ENCODE measurements around the gene TPPP3.

Gene TPPP3

DNA sequence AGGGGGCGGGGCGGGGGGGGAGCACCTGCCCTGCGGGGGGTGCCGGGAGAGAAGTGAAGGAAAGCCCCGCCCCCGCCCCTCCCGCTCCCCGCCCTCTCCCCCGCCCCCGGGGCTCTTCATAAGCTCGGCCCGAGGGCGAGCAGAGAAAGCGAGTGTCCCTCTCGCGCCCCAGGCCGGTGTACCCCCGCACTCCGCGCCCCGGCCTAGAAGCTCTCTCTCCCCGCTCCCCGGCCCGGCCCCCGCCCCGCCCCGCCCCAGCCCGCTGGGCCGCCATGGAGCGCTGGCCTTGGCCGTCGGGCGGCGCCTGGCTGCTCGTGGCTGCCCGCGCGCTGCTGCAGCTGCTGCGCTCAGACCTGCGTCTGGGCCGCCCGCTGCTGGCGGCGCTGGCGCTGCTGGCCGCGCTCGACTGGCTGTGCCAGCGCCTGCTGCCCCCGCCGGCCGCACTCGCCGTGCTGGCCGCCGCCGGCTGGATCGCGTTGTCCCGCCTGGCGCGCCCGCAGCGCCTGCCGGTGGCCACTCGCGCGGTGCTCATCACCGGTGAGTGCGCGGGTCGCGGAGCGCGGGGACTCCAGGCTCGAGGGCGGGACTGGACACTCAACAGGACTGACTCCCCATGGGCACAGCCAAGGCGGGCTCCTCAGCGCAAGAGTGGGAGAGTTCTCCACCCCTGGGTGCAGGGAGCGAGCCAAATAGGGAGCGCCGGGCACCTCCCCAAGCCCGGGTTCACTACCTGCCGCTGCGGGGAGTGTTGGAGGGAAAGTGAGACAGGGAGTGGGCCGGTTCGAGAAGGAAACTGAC lies 37.9 kb upstream of the TPPP3 start, which contains the start of gene HSD11B2:
Gene HSD11B2 (plus strand): TSS at position 145 of the 798 bp plus-strand sequence. CDS start 128 bp downstream, at position 273.
- Histone ChIP-seq H3K9me3 (ENCODE audit: insufficient read depth, low read depth, low read length) (no peaks in the 10 kb centered on the region), H3F3A (ENCODE audit: low read depth) (no peaks in the 10 kb centered on the region), H3K4me2 (ENCODE audit: low read depth, low read length, poor library complexity, severe bottlenecking) (no peak within 1 kb of the TSS), H4K20me1 (ENCODE audit: insufficient read depth, low read length, poor library complexity, severe bottlenecking) (no peaks in the 10 kb centered on the region), H3K4me3 (ENCODE audit: low read length, poor library complexity, severe bottlenecking) (no peak within 1 kb of the TSS), H3K9me2 (replicated peaks; ENCODE audit: low read depth, low read length) (no peaks in the 10 kb centered on the region), H2AFZ (ENCODE audit: low read length) (no peak within 1 kb of the TSS), H3K4me1 (ENCODE audit: insufficient read depth, low read length, poor library complexity, severe bottlenecking) (no peaks in the 10 kb centered on the region), H3K9ac (ENCODE audit: low read depth, low read length, poor library complexity, severe bottlenecking) (no peak within 1 kb of the TSS), H3K79me2 (ENCODE audit: insufficient read depth, low read length) (no peaks in the 10 kb centered on the region), H3K27me3 (ENCODE audit: insufficient read depth, low read length, poor library complexity, severe bottlenecking) (no peaks in the 10 kb centered on the region), H3K36me3 (ENCODE audit: insufficient read depth, low read length) (no peaks in the 10 kb centered on the region)
- TF ChIP-seq, protein P1, sequence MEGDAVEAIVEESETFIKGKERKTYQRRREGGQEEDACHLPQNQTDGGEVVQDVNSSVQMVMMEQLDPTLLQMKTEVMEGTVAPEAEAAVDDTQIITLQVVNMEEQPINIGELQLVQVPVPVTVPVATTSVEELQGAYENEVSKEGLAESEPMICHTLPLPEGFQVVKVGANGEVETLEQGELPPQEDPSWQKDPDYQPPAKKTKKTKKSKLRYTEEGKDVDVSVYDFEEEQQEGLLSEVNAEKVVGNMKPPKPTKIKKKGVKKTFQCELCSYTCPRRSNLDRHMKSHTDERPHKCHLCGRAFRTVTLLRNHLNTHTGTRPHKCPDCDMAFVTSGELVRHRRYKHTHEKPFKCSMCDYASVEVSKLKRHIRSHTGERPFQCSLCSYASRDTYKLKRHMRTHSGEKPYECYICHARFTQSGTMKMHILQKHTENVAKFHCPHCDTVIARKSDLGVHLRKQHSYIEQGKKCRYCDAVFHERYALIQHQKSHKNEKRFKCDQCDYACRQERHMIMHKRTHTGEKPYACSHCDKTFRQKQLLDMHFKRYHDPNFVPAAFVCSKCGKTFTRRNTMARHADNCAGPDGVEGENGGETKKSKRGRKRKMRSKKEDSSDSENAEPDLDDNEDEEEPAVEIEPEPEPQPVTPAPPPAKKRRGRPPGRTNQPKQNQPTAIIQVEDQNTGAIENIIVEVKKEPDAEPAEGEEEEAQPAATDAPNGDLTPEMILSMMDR (conservative IDR thresholded peaks at IDR 0.05; ENCODE audit: low read length) = no peak
- no peak for TF ChIP-seq EZH2phosphoT487 (IDR thresholded peaks at IDR 0.05; ENCODE audit: borderline replicate concordance)

DNA sequence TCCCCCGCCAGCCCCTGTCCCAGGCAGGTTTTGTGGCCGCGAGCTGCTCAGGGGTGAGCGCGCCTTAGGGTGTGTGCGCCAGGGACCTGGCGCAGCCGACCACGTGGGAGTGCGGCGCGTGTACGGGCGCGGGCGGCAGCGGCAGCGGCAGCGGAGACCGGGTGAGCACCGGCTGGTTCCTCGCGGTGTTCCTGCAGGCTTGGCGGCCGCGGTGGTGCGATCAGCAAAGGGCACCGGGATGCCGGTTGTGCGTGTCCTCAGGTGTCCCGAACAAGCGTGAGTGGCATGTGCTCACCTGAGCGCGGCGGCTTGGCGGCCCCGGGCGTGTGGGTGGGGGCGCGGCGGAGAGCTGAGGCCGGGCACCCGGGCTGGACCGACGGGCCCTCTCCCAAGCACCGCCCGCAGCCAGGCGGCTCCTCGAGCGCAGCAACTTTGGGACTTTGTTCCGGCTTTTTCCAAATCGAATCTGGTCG lies 37.2 kb upstream of the TPPP3 start:
- Histone ChIP-seq H3K4me3 (ENCODE audit: low read length, poor library complexity, severe bottlenecking) (no peak overlapping the region), H3K9ac (ENCODE audit: low read depth, low read length, poor library complexity, severe bottlenecking) (no peak overlapping the region), H2AFZ (ENCODE audit: low read length) (no peak overlapping the region), H3K36me3 (ENCODE audit: insufficient read depth, low read length) (no peaks in the 10 kb centered on the region), H3K79me2 (ENCODE audit: insufficient read depth, low read length) (no peaks in the 10 kb centered on the region), H3F3A (ENCODE audit: low read depth) (no peaks in the 10 kb centered on the region), H3K4me1 (ENCODE audit: insufficient read depth, low read length, poor library complexity, severe bottlenecking) (no peaks in the 10 kb centered on the region), H3K9me3 (ENCODE audit: insufficient read depth, low read depth, low read length) (no peaks in the 10 kb centered on the region), H3K9me2 (replicated peaks; ENCODE audit: low read depth, low read length) (no peaks in the 10 kb centered on the region), H3K27me3 (ENCODE audit: insufficient read depth, low read length, poor library complexity, severe bottlenecking) (no peaks in the 10 kb centered on the region), H3K4me2 (ENCODE audit: low read depth, low read length, poor library complexity, severe bottlenecking) (no peak overlapping the region), H4K20me1 (ENCODE audit: insufficient read depth, low read length, poor library complexity, severe bottlenecking) (no peaks in the 10 kb centered on the region)
- TF ChIP-seq, protein P1 (conservative IDR thresholded peaks at IDR 0.05; ENCODE audit: low read length) = no peak
- TF ChIP-seq EZH2phosphoT487 (IDR thresholded peaks at IDR 0.05; ENCODE audit: borderline replicate concordance) = no peak

DNA sequence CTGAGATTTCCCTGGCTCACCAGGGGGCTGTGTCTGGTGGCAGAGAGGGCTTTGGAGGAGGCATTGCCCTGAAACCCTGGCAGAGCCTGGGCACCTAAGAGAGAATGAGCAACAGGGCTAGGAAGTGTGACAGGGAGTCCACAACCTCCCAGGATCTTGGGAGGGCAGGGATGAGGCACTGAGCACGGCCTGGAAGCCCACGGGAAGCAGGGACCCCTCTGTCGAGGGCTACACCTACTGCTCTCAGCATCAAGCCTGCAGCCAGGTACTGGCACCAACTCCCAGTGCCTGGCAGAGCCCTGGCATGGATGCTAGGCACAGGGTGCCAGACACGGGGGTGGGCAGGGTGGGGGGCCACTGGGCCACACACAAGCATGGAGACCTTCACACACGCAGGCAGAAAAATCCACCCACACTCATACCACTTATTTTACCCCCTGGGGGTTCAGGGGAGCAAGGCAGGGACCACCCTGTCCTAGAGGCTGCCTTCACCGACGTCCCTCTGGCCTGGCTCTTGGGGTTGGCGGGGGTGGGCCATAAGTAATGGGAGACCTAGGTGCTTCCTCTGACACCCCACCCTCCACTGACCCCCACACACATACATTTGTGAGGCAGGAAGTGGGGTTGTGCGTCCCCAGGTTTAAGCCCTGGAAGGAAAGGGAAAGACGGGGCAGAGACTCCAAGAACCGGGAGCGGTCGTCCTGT lies 36.7 kb upstream of the TPPP3 start:
- Histone ChIP-seq H3K4me3 (ENCODE audit: low read length, poor library complexity, severe bottlenecking) (no peak overlapping the region), H3K9me3 (ENCODE audit: insufficient read depth, low read depth, low read length) (no peaks in the 10 kb centered on the region), H3K4me2 (ENCODE audit: low read depth, low read length, poor library complexity, severe bottlenecking) (no peak overlapping the region), H3K9ac (ENCODE audit: low read depth, low read length, poor library complexity, severe bottlenecking) (no peak overlapping the region), H3K79me2 (ENCODE audit: insufficient read depth, low read length) (no peaks in the 10 kb centered on the region), H3K9me2 (replicated peaks; ENCODE audit: low read depth, low read length) (no peaks in the 10 kb centered on the region), H3K36me3 (ENCODE audit: insufficient read depth, low read length) (no peaks in the 10 kb centered on the region), H3F3A (ENCODE audit: low read depth) (no peaks in the 10 kb centered on the region), H3K27me3 (ENCODE audit: insufficient read depth, low read length, poor library complexity, severe bottlenecking) (no peaks in the 10 kb centered on the region), H2AFZ (ENCODE audit: low read length) (no peak overlapping the region), H4K20me1 (ENCODE audit: insufficient read depth, low read length, poor library complexity, severe bottlenecking) (no peaks in the 10 kb centered on the region), H3K4me1 (ENCODE audit: insufficient read depth, low read length, poor library complexity, severe bottlenecking) (no peaks in the 10 kb centered on the region)
- TF ChIP-seq EZH2phosphoT487 (IDR thresholded peaks at IDR 0.05; ENCODE audit: borderline replicate concordance) = no peak
- TF ChIP-seq, protein P1 (conservative IDR thresholded peaks at IDR 0.05; ENCODE audit: low read length) = no peak

Data from Loucy (cell line).